Measurements from ENCODE around the gene MAP2K2.

Gene MAP2K2

DNA sequence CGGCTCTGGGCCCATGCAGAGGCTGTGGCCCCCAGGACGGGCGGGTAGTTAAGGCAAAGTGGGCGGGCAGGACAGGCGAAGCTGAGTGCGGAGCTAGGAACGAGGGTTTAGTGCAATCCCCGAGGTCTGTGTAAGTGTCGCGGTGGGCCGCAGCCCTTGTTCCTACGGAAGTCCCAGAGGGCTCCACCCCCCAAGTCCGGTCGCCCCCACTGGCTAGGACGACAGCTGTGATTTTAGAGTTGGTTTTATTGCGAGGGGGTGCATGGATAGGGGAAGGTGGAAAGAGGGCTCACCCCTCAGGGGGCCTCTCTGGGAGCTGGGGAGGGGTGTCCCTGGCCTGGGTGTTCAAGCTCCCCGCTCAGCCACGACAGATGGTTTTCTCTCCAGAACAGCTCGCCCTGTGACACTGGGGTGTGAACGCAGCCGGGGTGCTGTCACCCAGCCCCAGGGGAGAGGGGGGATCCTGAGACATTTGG lies 78.9 kb downstream of the MAP2K2 start:
- no peak for TF ChIP-seq TAF1 (IDR thresholded peaks at IDR 0.05; ENCODE audit: borderline replicate concordance, insufficient read depth, low read length)

- TF ChIP-seq TAF1 (IDR thresholded peaks at IDR 0.05; ENCODE audit: borderline replicate concordance, insufficient read depth, low read length) (no peak), FOXP2 (optimal IDR thresholded peaks at IDR 0.05; ENCODE audit: borderline replicate concordance, extremely low read depth, extremely low read length, insufficient read depth) (no peak), POLR2AphosphoS5 (IDR thresholded peaks at IDR 0.05; ENCODE audit: low read depth, low read length) (no peak), SIN3A (IDR thresholded peaks at IDR 0.05; ENCODE audit: borderline replicate concordance, insufficient read depth, low read length) (no peak)
- TF ChIP-seq, protein P1, sequence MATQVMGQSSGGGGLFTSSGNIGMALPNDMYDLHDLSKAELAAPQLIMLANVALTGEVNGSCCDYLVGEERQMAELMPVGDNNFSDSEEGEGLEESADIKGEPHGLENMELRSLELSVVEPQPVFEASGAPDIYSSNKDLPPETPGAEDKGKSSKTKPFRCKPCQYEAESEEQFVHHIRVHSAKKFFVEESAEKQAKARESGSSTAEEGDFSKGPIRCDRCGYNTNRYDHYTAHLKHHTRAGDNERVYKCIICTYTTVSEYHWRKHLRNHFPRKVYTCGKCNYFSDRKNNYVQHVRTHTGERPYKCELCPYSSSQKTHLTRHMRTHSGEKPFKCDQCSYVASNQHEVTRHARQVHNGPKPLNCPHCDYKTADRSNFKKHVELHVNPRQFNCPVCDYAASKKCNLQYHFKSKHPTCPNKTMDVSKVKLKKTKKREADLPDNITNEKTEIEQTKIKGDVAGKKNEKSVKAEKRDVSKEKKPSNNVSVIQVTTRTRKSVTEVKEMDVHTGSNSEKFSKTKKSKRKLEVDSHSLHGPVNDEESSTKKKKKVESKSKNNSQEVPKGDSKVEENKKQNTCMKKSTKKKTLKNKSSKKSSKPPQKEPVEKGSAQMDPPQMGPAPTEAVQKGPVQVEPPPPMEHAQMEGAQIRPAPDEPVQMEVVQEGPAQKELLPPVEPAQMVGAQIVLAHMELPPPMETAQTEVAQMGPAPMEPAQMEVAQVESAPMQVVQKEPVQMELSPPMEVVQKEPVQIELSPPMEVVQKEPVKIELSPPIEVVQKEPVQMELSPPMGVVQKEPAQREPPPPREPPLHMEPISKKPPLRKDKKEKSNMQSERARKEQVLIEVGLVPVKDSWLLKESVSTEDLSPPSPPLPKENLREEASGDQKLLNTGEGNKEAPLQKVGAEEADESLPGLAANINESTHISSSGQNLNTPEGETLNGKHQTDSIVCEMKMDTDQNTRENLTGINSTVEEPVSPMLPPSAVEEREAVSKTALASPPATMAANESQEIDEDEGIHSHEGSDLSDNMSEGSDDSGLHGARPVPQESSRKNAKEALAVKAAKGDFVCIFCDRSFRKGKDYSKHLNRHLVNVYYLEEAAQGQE (IDR thresholded peaks at IDR 0.05; ENCODE audit: insufficient read depth in 1 of 2, low read depth in 2 of 2, low read length in 2 of 2): no peak
Observed at GRCh38 chr19:4043966-4044715, 79.8 kb downstream of the MAP2K2 start.

- TF ChIP-seq FOXP2 (optimal IDR thresholded peaks at IDR 0.05; ENCODE audit: borderline replicate concordance, extremely low read depth, extremely low read length, insufficient read depth) (no peak), POLR2AphosphoS5 (IDR thresholded peaks at IDR 0.05; ENCODE audit: low read depth, low read length) (no peak), SIN3A (IDR thresholded peaks at IDR 0.05; ENCODE audit: borderline replicate concordance, insufficient read depth, low read length) (no peak), TAF1 (IDR thresholded peaks at IDR 0.05; ENCODE audit: borderline replicate concordance, insufficient read depth, low read length) (no peak)
- TF ChIP-seq, protein P1 (IDR thresholded peaks at IDR 0.05; ENCODE audit: insufficient read depth in 1 of 2, low read depth in 2 of 2, low read length in 2 of 2): no peak
Observed at GRCh38 chr19:4043401-4043800, 80.5 kb downstream of the MAP2K2 start.

- TF ChIP-seq SIN3A (IDR thresholded peaks at IDR 0.05; ENCODE audit: borderline replicate concordance, insufficient read depth, low read length) (no peak), TAF1 (IDR thresholded peaks at IDR 0.05; ENCODE audit: borderline replicate concordance, insufficient read depth, low read length) (no peak), FOXP2 (optimal IDR thresholded peaks at IDR 0.05; ENCODE audit: borderline replicate concordance, extremely low read depth, extremely low read length, insufficient read depth) (no peak), POLR2AphosphoS5 (IDR thresholded peaks at IDR 0.05; ENCODE audit: low read depth, low read length) (no peak; the same call in 1 of the 2 replicates)
- TF ChIP-seq, protein P1 (IDR thresholded peaks at IDR 0.05; ENCODE audit: insufficient read depth in 1 of 2, low read depth in 2 of 2, low read length in 2 of 2): no peak
Observed at GRCh38 chr19:4042731-4043082, 81.2 kb downstream of the MAP2K2 start.

GRCh38 chr19:4042064-4042730 lies 81.7 kb downstream of the MAP2K2 start:
- TF ChIP-seq FOXP2 (optimal IDR thresholded peaks at IDR 0.05; ENCODE audit: borderline replicate concordance, extremely low read depth, extremely low read length, insufficient read depth): no peak
- TF ChIP-seq SIN3A (IDR thresholded peaks at IDR 0.05; ENCODE audit: borderline replicate concordance, insufficient read depth, low read length): no peak
- no peak; the same call in 1 of the 2 replicates for TF ChIP-seq POLR2AphosphoS5 (IDR thresholded peaks at IDR 0.05; ENCODE audit: low read depth, low read length)
